ENCODE data around the gene NEDD4L. TPM values are rescaled to one million over a fixed set of nuclear protein-coding genes. Genes with fewer than 3 reads are reported as not detected.

NEDD4L gene
- total RNA-seq, 1 donor from 2014 or later, result 15.6 TPM

- H3K4me3 ChIP-seq, result no peak overlapping the region
- TF ChIP-seq CTCF (IDR thresholded peaks at IDR 0.05), result no peak
- no peaks in the 10 kb centered on the region for H3K27me3 ChIP-seq
- no peaks in the 10 kb centered on the region for H3K36me3 ChIP-seq
- no peak for DNase-seq (ENCODE audit: low spot score in 2 of 2)
- intact Hi-C loops (cut with DNase I), result no loop called here
- H3K4me1 ChIP-seq, result no peaks in the 10 kb centered on the region
- H3K9me3 ChIP-seq, result no peaks in the 10 kb centered on the region
- no peak overlapping the region for H3K27ac ChIP-seq
Observed at GRCh38 chr18:58207520-58208152, 163.6 kb downstream of the NEDD4L start.

GRCh38 chr18:58208207-58208932 is 164.3 kb downstream of the NEDD4L start:
- Histone ChIP-seq H3K4me1 (no peaks in the 10 kb centered on the region), H3K27me3 (no peaks in the 10 kb centered on the region), H3K4me3 (no peak overlapping the region), H3K9me3 (no peaks in the 10 kb centered on the region), H3K36me3 (no peaks in the 10 kb centered on the region), H3K27ac (no peak overlapping the region)
- intact Hi-C loops (cut with DNase I), result no loop called here
- TF ChIP-seq CTCF (IDR thresholded peaks at IDR 0.05), result no peak
- no peak for DNase-seq (ENCODE audit: low spot score in 2 of 2)

- Histone ChIP-seq H3K36me3 (no peaks in the 10 kb centered on the region), H3K4me3 (no peak overlapping the region), H3K27ac (no peak overlapping the region), H3K27me3 (no peaks in the 10 kb centered on the region), H3K9me3 (no peaks in the 10 kb centered on the region), H3K4me1 (no peaks in the 10 kb centered on the region)
- DNase-seq (ENCODE audit: low spot score in 2 of 2), result no peak
- TF ChIP-seq CTCF (IDR thresholded peaks at IDR 0.05), result no peak
- intact Hi-C loops (cut with DNase I), result no loop called here
Observed at GRCh38 chr18:58209326-58209725, 165.3 kb downstream of the NEDD4L start.

GRCh38 chr18:58211510-58211909 is 167.5 kb downstream of the NEDD4L start:
- intact Hi-C loops (cut with DNase I), result no loop called here
- no peak overlapping the region for H3K27ac ChIP-seq
- H3K9me3 ChIP-seq, result no peaks in the 10 kb centered on the region
- DNase-seq (ENCODE audit: low spot score in 2 of 2), result no peak
- no peak for TF ChIP-seq CTCF (IDR thresholded peaks at IDR 0.05)
- no peaks in the 10 kb centered on the region for H3K4me1 ChIP-seq
- H3K4me3 ChIP-seq, result no peak overlapping the region
- no peaks in the 10 kb centered on the region for H3K27me3 ChIP-seq
- no peaks in the 10 kb centered on the region for H3K36me3 ChIP-seq

- no peak overlapping the region for H3K4me3 ChIP-seq
- no peaks in the 10 kb centered on the region for H3K9me3 ChIP-seq
- intact Hi-C loops (cut with DNase I), result no loop called here
- no peak for DNase-seq (ENCODE audit: low spot score in 2 of 2)
- H3K27me3 ChIP-seq, result no peaks in the 10 kb centered on the region
- no peak overlapping the region for H3K27ac ChIP-seq
- no peaks in the 10 kb centered on the region for H3K4me1 ChIP-seq
- no peak for TF ChIP-seq CTCF (IDR thresholded peaks at IDR 0.05)
- no peaks in the 10 kb centered on the region for H3K36me3 ChIP-seq
Observed at GRCh38 chr18:58212274-58212673, 168.2 kb downstream of the NEDD4L start.

Data from ascending aorta (tissue), 2 donors.